Hematopoietic multipotent progenitor cell treated with erythropoietin and hydrocortisone succinate and interleukin-3 and kit ligand, for 8 days (in vitro differentiated cells): ENCODE measurements around the gene ARMCX4.
A peak's percentile ranks its signal among the peaks of the same experiment; 100 is the strongest.
"Not testable (repeated sequence)": the region's sequence is repeated elsewhere in the genome, so short reads cannot be mapped to it uniquely, and the experiment has no call there.

ENCODE experiments used
- DNase-seq: peaks from one replicate; pipeline ENCODE4 v3.0.0-alpha.2; 2015

ARMCX4 gene

DNA sequence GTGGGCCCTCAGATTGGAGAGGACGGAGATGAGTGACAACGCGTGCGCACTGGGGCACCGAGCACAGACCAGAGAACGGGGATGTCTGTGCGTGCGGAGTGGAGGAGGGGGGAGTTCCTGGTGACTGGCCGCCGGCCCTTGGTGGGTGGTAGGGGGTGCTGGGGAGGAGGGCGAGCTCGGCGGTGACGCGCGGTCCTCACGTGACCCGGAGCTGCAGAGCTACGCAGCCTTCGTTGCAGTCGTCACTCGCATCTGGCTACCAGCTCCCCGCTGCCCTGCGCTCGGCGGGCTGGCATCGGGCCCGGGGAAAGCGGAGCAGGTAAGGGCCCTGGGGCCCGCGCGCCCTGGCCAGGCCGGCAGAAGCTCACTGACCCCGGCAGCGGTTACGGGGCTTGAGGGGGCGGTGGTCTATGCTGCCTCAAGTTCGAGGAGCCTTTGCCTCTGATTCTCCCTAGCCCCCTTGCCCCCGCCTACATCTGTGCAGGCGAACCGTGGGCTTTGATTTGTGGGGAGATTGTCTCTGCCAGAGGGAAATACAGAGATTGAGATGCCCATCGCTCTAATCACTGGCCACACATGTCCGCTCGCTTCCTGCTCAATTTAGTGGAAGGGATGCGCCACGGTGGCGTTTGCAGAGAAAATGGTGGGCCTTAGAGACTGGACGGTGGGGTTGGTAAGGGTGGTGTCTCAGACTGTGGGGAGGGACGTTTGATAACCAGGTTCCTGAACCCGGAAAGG lies at the start of gene ARMCX4:
Gene ARMCX4, plus strand, starts transcription at position 245 of the 738 bp plus-strand sequence. CDS start 3,134 bp downstream, outside the sequence.
- no peak for DNase-seq

- DNase-seq: no peak
These were observed 43.2 kb upstream of the ARMCX4 start for GRCh38 chrX:101442085-101442484.

DNA sequence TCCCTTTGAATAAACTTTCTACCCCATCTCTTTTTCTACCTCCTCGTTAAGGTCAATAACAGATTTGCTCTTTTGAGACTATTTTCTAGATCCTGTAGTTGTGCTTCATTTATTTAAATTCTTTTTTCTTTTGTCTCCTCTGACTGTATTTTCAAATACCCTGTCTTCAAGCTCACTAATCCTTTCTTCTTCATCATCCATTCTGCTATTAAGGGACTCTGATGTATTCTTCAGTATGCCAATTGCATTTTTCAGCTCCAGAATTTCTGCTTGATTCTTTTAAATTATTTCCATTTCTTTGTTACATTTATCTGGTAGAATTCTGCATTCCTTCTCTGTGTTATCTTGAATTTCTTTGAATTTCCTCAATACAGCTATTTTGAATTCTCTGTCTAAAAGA lies 36.0 kb upstream of the ARMCX4 start:
- DNase-seq: no peak

GRCh38 chrX:101450085-101450484 lies 35.2 kb upstream of the ARMCX4 start:
- no peak for DNase-seq

DNA sequence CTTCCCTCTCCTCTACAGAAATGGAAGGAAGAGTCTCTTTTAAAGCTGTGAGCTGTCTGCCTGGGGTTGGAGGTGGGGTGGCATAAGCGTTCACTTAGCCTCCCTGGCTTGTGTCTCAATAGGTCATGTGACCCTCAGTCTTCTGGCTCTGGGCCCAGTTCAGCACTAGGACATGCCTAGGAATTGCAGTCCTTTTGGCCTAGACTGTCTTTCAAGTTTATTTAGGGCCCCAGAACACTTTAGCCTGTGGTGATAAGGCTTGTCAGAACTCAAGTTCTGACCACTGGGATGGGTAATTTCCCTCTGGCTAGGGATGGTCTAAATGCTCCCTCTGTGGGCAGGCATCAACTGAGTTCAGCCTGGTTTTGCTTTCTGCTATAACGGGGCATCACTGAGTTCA lies 34.3 kb upstream of the ARMCX4 start:
- DNase-seq: no peak

- no peak for DNase-seq
These were observed 33.2 kb upstream of the ARMCX4 start for GRCh38 chrX:101452056-101452455.

- no peak for DNase-seq
These were observed 24.6 kb upstream of the ARMCX4 start for GRCh38 chrX:101460669-101461068.

- DNase-seq: peak; percentile 26
These were observed 22.4 kb upstream of the ARMCX4 start for GRCh38 chrX:101462892-101463291.

GRCh38 chrX:101478366-101478765 lies 6.9 kb upstream of the ARMCX4 start:
- no peak for DNase-seq

GRCh38 chrX:101482296-101482695 lies 3.0 kb upstream of the ARMCX4 start:
- no peak for DNase-seq

DNA sequence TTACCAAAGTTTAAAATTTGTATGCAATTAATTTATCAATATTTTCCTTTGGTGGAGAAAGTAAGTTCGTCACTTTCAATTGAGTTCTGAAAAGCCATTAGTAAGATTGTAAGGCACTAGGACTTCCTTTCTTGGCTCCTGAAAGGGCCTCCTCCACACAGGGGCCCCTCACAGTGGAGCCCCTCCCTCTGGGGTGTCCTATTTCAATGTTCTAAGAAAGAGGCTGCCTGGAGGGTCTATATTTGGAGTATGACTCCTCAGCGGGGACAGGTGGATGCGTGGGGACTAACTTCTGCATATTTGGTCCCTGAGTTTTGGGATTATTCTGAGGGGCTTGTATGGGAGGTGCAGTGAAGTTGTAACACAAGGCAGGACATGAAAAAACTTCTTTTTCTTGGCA lies 1.6 kb upstream of the ARMCX4 start:
- no peak for DNase-seq

GRCh38 chrX:101484135-101484534 lies 1.1 kb upstream of the ARMCX4 start:
- no peak for DNase-seq

DNA sequence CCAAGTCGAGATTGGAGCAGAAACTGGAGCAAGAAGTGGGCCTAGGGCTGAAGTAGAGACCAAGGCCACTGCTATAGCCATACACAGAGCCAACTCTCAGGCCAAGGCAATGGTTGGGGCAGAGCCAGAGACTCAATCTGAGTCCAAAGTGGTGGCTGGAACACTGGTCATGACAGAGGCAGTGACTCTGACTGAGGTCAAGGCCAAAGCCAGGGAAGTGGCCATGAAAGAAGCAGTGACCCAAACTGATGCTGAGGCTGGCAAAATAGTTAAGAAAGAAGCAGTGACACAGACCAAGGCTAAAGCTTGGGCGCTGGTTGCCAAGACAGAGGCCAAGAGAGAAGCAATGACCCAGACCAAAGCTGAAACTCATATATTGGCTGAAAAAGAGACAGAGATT lies 3.5 kb downstream of the ARMCX4 start:
- no peak for DNase-seq

- no peak for DNase-seq
These were observed 6.7 kb downstream of the ARMCX4 start for GRCh38 chrX:101491943-101492342.

GRCh38 chrX:101493225-101493624 lies 8.0 kb downstream of the ARMCX4 start:
- no peak for DNase-seq

- DNase-seq: not testable (repeated sequence)
These were observed 17.7 kb downstream of the ARMCX4 start for GRCh38 chrX:101502929-101503328.

GRCh38 chrX:101507372-101507771 lies 22.1 kb downstream of the ARMCX4 start:
- no peak for DNase-seq

DNA sequence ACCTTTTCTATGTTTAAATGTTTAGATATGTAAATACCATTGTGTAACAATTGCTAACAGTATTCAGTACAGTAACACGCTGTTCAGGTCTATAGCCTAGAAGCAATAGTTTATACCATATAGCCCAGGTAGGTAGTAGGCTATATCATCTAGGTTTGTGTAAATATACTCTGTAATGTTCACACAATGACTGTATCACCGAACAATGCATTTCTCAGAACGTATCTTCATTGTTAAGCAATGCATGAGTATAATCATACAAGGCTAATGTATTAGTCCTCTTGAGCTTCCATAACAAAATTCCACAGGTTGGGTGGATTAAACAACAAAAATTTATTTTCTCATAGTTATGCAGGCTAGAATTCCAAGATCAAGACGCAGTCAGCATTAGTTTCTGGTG lies 22.7 kb downstream of the ARMCX4 start:
- DNase-seq: no peak

DNA sequence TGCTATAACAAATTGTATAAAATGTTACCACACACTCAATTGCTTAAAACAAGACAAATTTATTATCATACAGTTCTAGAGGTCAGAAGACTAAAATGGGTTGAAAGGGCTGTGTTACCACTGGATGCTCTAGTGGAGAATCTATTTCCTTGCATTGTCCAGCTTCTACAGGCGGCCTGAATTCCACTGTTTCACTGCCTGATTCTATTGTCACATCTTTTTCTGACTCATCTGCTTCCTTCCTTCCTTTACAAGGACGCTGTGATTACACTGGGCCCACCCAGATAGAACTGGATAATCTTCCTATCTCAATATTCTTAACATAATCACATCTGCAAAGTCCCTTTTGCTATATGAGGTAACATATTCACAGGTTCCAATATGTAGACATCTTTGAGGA lies 45.7 kb downstream of the ARMCX4 start:
- DNase-seq: no peak
